K562 (cell line): ENCODE results near the gene ARID3A. TPM values are rescaled to one million over a fixed set of nuclear protein-coding genes. Genes with fewer than 3 reads are reported as not detected.
A peak's percentile ranks its signal among the peaks of the same experiment; 100 is the strongest.

Source experiments
- ATF3 ChIP-seq, 2 experiments: fragments of 450-650 bp in 1 of 2; sonication (generic) in 1 of 2; formaldehyde crosslinking in 1 of 2; IDR thresholded peaks in 1 of 2; conservative IDR thresholded peaks in 1 of 2; 2 replicates each; pipeline versions ENCODE4 v1.6.1 to v1.8.1; 2016 to 2023; ENCODE audit warnings: mild to moderate bottlenecking in 2 of 2, moderate library complexity in 2 of 2, inconsistent platforms in 1 of 2, missing genetic modification reagents in 1 of 2
- ATF7 ChIP-seq: fragments of 450-650 bp; IDR thresholded peaks from 2 replicates; pipeline ENCODE4 v1.7.1; 2014; ENCODE audit warnings: mild to moderate bottlenecking, moderate library complexity
- CEBPB ChIP-seq: fragments of 450-650 bp; IDR thresholded peaks from 2 replicates; pipeline ENCODE4 v1.6.1; 2016; ENCODE audit warnings: missing genetic modification characterization, missing compliant biosample characterization
- DMBX1 ChIP-seq: fragments of 250-450 bp; sonication (Bioruptor Pico); IDR thresholded peaks from 2 replicates; pipeline ENCODE4 v1.8.0; 2022; ENCODE audit warnings: inconsistent platforms, mild to moderate bottlenecking, moderate library complexity, borderline replicate concordance
- GATAD2A ChIP-seq: fragments of 450-650 bp; IDR thresholded peaks from 2 replicates; pipeline ENCODE4 v1.6.1; 2017
- KDM1A ChIP-seq, 2 experiments: fragments of 450-650 bp; IDR thresholded peaks; 2 replicates each; pipeline ENCODE4 v1.6.1; 2016; ENCODE audit warnings: mild to moderate bottlenecking in 2 of 2
- KDM5B ChIP-seq: fragments of 200-600 bp; sonication (generic); IDR thresholded peaks from 2 replicates; pipeline ENCODE4 v1.6.1; 2012; ENCODE audit warnings: low read depth, mild to moderate bottlenecking, moderate library complexity, low read length, control low read depth, inconsistent platforms; ENCODE audit not compliant: insufficient replicate concordance
- L3MBTL2 ChIP-seq: fragments of 450-650 bp; IDR thresholded peaks from 2 replicates; pipeline ENCODE4 v1.6.1; 2016; ENCODE audit warnings: mild to moderate bottlenecking, moderate library complexity
- MEIS2 ChIP-seq: fragments of 450-650 bp; IDR thresholded peaks from 2 replicates; pipeline ENCODE4 v1.6.1; 2014; ENCODE audit warnings: mild to moderate bottlenecking; ENCODE audit not compliant: partially characterized antibody
- NFIC ChIP-seq: fragments of 450-650 bp; IDR thresholded peaks from 2 replicates; pipeline ENCODE4 v1.6.1; 2017; ENCODE audit warnings: mild to moderate bottlenecking, inconsistent platforms
- NFIX ChIP-seq: fragments of 250-450 bp; sonication (Bioruptor Pico); IDR thresholded peaks from 2 replicates; pipeline ENCODE4 v1.4.0; 2020; ENCODE audit warnings: low read depth, mild to moderate bottlenecking, moderate library complexity
- NR1H2 ChIP-seq: sonication (generic); formaldehyde crosslinking; IDR thresholded peaks from 2 replicates; pipeline ENCODE4 v1.4.0; 2020; ENCODE audit warnings: mild to moderate bottlenecking, missing genetic modification reagents
- SLC30A9 ChIP-seq: fragments of 250-450 bp; sonication (Bioruptor Pico); IDR thresholded peaks from 2 replicates; pipeline ENCODE4 v1.8.0; 2022; ENCODE audit warnings: mild to moderate bottlenecking, moderate library complexity
- ZMIZ1 ChIP-seq, 2 experiments: fragments of 150-350 bp in 1 of 2; IDR thresholded peaks; 2 replicates each; pipeline ENCODE4 v1.6.1; 2012 to 2016; ENCODE audit warnings: low read depth in 2 of 2, low read length in 2 of 2, mild to moderate bottlenecking in 1 of 2, moderate library complexity in 1 of 2
- ZNF407 ChIP-seq: fragments of 450-650 bp; IDR thresholded peaks from 2 replicates; pipeline ENCODE4 v1.6.1; 2016; ENCODE audit warnings: low read depth
- polyA plus RNA-seq, 8 experiments: library from polyadenylated mRNA; depleted of rRNA in 4 of 8; stranded (reverse) in 5 of 8; unstranded in 3 of 8; fragments of >200 nt; fragmentation: Nextera tagmentation in 2 of 8; fragmentation: Illumina TruSeq in 1 of 8; extraction: Ambion mirVana in 2 of 8; extraction: Trizol in 1 of 8; gene quantifications; 2 replicates each; pipeline versions ENCODE4 v1.2.1 to v1.2.3, GENCODE V29; 2011 to 2014; ENCODE audit warnings: inconsistent platforms in 1 of 8, missing spikeins in 1 of 8
- total RNA-seq, 7 experiments: library from RNA; depleted of rRNA in 6 of 7; stranded (reverse); fragments of >200 nt in 6 of 7; fragmentation: Illumina TruSeq in 2 of 7; extraction: Trizol in 2 of 7; gene quantifications; 2 replicates each; pipeline versions ENCODE4 v1.2.1 to v1.2.3, GENCODE V29; 2011 to 2021; ENCODE audit warnings: low replicate concordance in 1 of 7

The ARID3A gene
- total and polyA plus RNA-seq, 9 of the 15 experiments (the other 6 are each of a cell fraction or from before 2014, with no cell fraction given): 1.4 to 118 (median 31.2) TPM

- peak; percentile 52 for TF ChIP-seq CEBPB
- no peak for TF ChIP-seq NFIX (CRISPR knock-in tag)
- TF ChIP-seq KDM1A (IDR thresholded peaks at IDR 0.05): peak; percentile 83 to 91
- TF ChIP-seq L3MBTL2: peak; percentile 50
- TF ChIP-seq NFIC: peak; percentile 16; the same call in 1 of the 2 replicates
- TF ChIP-seq KDM5B: peak; percentile 69
- peak; percentile 80 for TF ChIP-seq DMBX1
- no peak; the same call in 1 of the 2 replicates for TF ChIP-seq SLC30A9
- TF ChIP-seq NR1H2 (CRISPR knock-in tag): 0 out of 2 replicates have a peak, but pooled peaks have one; percentile 42
- peak; percentile 96 for TF ChIP-seq ATF7
- peak; percentile 83 for TF ChIP-seq ATF3 (IDR thresholded peaks at IDR 0.05)
- TF ChIP-seq ATF3 (CRISPR knock-in tag; conservative IDR thresholded peaks at IDR 0.05): no peak
- peak; percentile 58; the same call in 1 of the 2 replicates for TF ChIP-seq GATAD2A
- TF ChIP-seq MEIS2: peak; percentile 14
- TF ChIP-seq ZMIZ1 (IDR thresholded peaks at IDR 0.05; ENCODE audit: low read depth in 2 of 2, low read length in 2 of 2): no peak
- no peak for TF ChIP-seq ZNF407
These were observed 729 bp upstream of the ARID3A start (continued) for GRCh38 chr19:925087-925525.
